Rectal smooth muscle tissue (tissue), 1 donor: Measurements from ENCODE around the gene METTL21C.

Experiments used
- H3K27ac ChIP-seq: one replicate; pipeline ENCODE4 v1.7.0; 2013; ENCODE audit warnings: low read depth, low read length, inconsistent platforms
- H3K27me3 ChIP-seq: one replicate; pipeline ENCODE4 v1.7.0; 2013; ENCODE audit warnings: low read length; ENCODE audit not compliant: control insufficient read depth, insufficient read depth
- H3K36me3 ChIP-seq: one replicate; pipeline ENCODE4 v1.7.0; 2013; ENCODE audit warnings: low read length; ENCODE audit not compliant: control insufficient read depth, insufficient read depth
- H3K4me1 ChIP-seq: one replicate; pipeline ENCODE4 v1.7.0; 2013; ENCODE audit warnings: low read length; ENCODE audit not compliant: control insufficient read depth, insufficient read depth
- H3K4me3 ChIP-seq: one replicate; pipeline ENCODE4 v1.7.0; 2013; ENCODE audit warnings: low read length
- H3K9ac ChIP-seq: one replicate; pipeline ENCODE4 v1.7.0; 2013; ENCODE audit warnings: low read length

Gene METTL21C

GRCh38 chr13:102707467-102707866, 12.6 kb upstream of the METTL21C start:
- H3K4me1 ChIP-seq, result no peaks in the 10 kb centered on the region
- H3K27me3 ChIP-seq, result no peaks in the 10 kb centered on the region
- H3K4me3 ChIP-seq, result no peak overlapping the region
- no peak overlapping the region for H3K9ac ChIP-seq
- no peaks in the 10 kb centered on the region for H3K36me3 ChIP-seq
- no peak overlapping the region for H3K27ac ChIP-seq

GRCh38 chr13:102704238-102705058, 9.6 kb upstream of the METTL21C start:
- Histone ChIP-seq H3K4me1 (peaks cover 2% of the 10 kb centered on the region), H3K36me3 (no peaks in the 10 kb centered on the region), H3K4me3 (no peak overlapping the region), H3K9ac (no peak overlapping the region), H3K27ac (no peak overlapping the region), H3K27me3 (no peaks in the 10 kb centered on the region)

GRCh38 chr13:102703726-102704035, 8.8 kb upstream of the METTL21C start:
- Histone ChIP-seq H3K4me1 (peaks cover 2% of the 10 kb centered on the region), H3K9ac (no peak overlapping the region), H3K27me3 (no peaks in the 10 kb centered on the region), H3K27ac (no peak overlapping the region), H3K4me3 (no peak overlapping the region), H3K36me3 (no peaks in the 10 kb centered on the region)

- no peaks in the 10 kb centered on the region for H3K36me3 ChIP-seq
- no peak overlapping the region for H3K4me3 ChIP-seq
- no peak overlapping the region for H3K9ac ChIP-seq
- no peaks in the 10 kb centered on the region for H3K27me3 ChIP-seq
- H3K4me1 ChIP-seq, result peaks cover 2% of the 10 kb centered on the region
- no peak overlapping the region for H3K27ac ChIP-seq
These were observed 8.3 kb upstream of the METTL21C start for GRCh38 chr13:102702965-102703725.

- Histone ChIP-seq H3K27me3 (no peaks in the 10 kb centered on the region), H3K9ac (no peak overlapping the region), H3K4me3 (no peak overlapping the region), H3K36me3 (no peaks in the 10 kb centered on the region), H3K4me1 (peaks cover 2% of the 10 kb centered on the region), H3K27ac (no peak overlapping the region)
These were observed 6.5 kb upstream of the METTL21C start for GRCh38 chr13:102701331-102701730.

- H3K36me3 ChIP-seq, result no peaks in the 10 kb centered on the region
- no peak overlapping the region for H3K9ac ChIP-seq
- no peaks in the 10 kb centered on the region for H3K27me3 ChIP-seq
- no peak overlapping the region for H3K4me3 ChIP-seq
- H3K4me1 ChIP-seq, result peaks cover 2% of the 10 kb centered on the region
- no peak overlapping the region for H3K27ac ChIP-seq
These were observed 5.5 kb upstream of the METTL21C start for GRCh38 chr13:102700088-102701031.

- H3K27ac ChIP-seq, result no peak overlapping the region
- H3K36me3 ChIP-seq, result no peaks in the 10 kb centered on the region
- no peak overlapping the region for H3K9ac ChIP-seq
- no peak overlapping the region for H3K4me3 ChIP-seq
- H3K27me3 ChIP-seq, result no peaks in the 10 kb centered on the region
- peaks cover 2% of the 10 kb centered on the region for H3K4me1 ChIP-seq
These were observed 4.7 kb upstream of the METTL21C start for GRCh38 chr13:102699504-102699903.

- Histone ChIP-seq H3K36me3 (no peaks in the 10 kb centered on the region), H3K4me1 (peaks cover 2% of the 10 kb centered on the region), H3K4me3 (no peak overlapping the region), H3K27me3 (no peaks in the 10 kb centered on the region), H3K27ac (no peak overlapping the region), H3K9ac (no peak overlapping the region)
These were observed 3.8 kb upstream of the METTL21C start for GRCh38 chr13:102698649-102698980.

- Histone ChIP-seq H3K9ac (no peak overlapping the region), H3K27ac (no peak overlapping the region), H3K27me3 (no peaks in the 10 kb centered on the region), H3K4me1 (peaks cover 2% of the 10 kb centered on the region), H3K4me3 (no peak overlapping the region), H3K36me3 (no peaks in the 10 kb centered on the region)
These were observed 3.2 kb upstream of the METTL21C start for GRCh38 chr13:102697929-102698648.

GRCh38 chr13:102697264-102697663, 2.4 kb upstream of the METTL21C start:
- H3K36me3 ChIP-seq, result no peaks in the 10 kb centered on the region
- no peaks in the 10 kb centered on the region for H3K27me3 ChIP-seq
- H3K9ac ChIP-seq, result no peak overlapping the region
- H3K27ac ChIP-seq, result no peak overlapping the region
- H3K4me3 ChIP-seq, result no peak overlapping the region
- peaks cover 2% of the 10 kb centered on the region for H3K4me1 ChIP-seq

GRCh38 chr13:102696465-102696864, 1.6 kb upstream of the METTL21C start:
- Histone ChIP-seq H3K27me3 (no peaks in the 10 kb centered on the region), H3K9ac (no peak overlapping the region), H3K36me3 (no peaks in the 10 kb centered on the region), H3K4me1 (peaks cover 2% of the 10 kb centered on the region), H3K4me3 (no peak overlapping the region), H3K27ac (no peak overlapping the region)

- H3K4me3 ChIP-seq, result no peak overlapping the region
- no peak overlapping the region for H3K27ac ChIP-seq
- no peaks in the 10 kb centered on the region for H3K27me3 ChIP-seq
- no peaks in the 10 kb centered on the region for H3K4me1 ChIP-seq
- H3K9ac ChIP-seq, result no peak overlapping the region
- H3K36me3 ChIP-seq, result no peaks in the 10 kb centered on the region
These were observed 1.1 kb downstream of the METTL21C start for GRCh38 chr13:102693776-102694175.
